IMR-90 (cell line): ENCODE measurements around the gene PTPRG. TPM values are rescaled to one million over a fixed set of nuclear protein-coding genes. Genes with fewer than 3 reads are reported as not detected.

Source experiments
- ATAC-seq: fragments of 200-7000 bp; cut with Tn5 transposase; 2 replicates; pipeline ENCODE4 v1.9.1; 2020; ENCODE audit warnings: low read depth, mild to moderate bottlenecking, moderate library complexity
- BruUV-seq: library from RNA; stranded (reverse); fragments of 400-500 nt; replicated peaks from 2 replicates; lab custom pipeline; 2021; lab: Mats Ljungman, UMichigan
- CTCF ChIA-PET: fragments of 300-600 bp; formaldehyde crosslinking; extraction: SDS; loops from one replicate; lab custom pipeline; 2021; ENCODE audit warnings: antibody characterized with exemption; lab: Yijun Ruan, JAX
- POLR2A ChIA-PET: fragments of 300-600 bp; sonication (Branson Sonifier 250); formaldehyde crosslinking; loops from one replicate; lab custom pipeline; 2022; ENCODE audit warnings: antibody characterized with exemption; ENCODE audit not compliant: unreplicated experiment; lab: Charles Lee
- DNase-seq: peaks from one replicate; pipeline ENCODE4 v3.0.0; 2013
- H2AFZ ChIP-seq: replicated peaks from 2 replicates; pipeline ENCODE3; 2013; ENCODE audit warnings: low read length, mild to moderate bottlenecking; ENCODE audit not compliant: poor library complexity
- H2AK5ac ChIP-seq: 2 replicates; pipeline ENCODE4 v1.6.1; 2013; ENCODE audit warnings: low read depth, low read length, inconsistent platforms
- H2AK9ac ChIP-seq: replicated peaks from 2 replicates; pipeline ENCODE3; 2013; ENCODE audit warnings: mild to moderate bottlenecking, low read depth, low read length, moderate library complexity; ENCODE audit not compliant: poor library complexity
- H2BK120ac ChIP-seq: 2 replicates; pipeline ENCODE4 v1.6.1; 2013; ENCODE audit warnings: low read depth, low read length, inconsistent platforms
- H2BK15ac ChIP-seq: 3 replicates; pipeline ENCODE4 v1.6.1; 2013; ENCODE audit warnings: low read depth, low read length, inconsistent platforms
- H2BK20ac ChIP-seq: 2 replicates; pipeline ENCODE4 v1.6.1; 2013; ENCODE audit warnings: low read depth, mild to moderate bottlenecking, inconsistent platforms, low read length, moderate library complexity
- H2BK5ac ChIP-seq: 2 replicates; pipeline ENCODE4 v1.6.1; 2013; ENCODE audit warnings: mild to moderate bottlenecking, low read depth, low read length, inconsistent platforms; ENCODE audit not compliant: poor library complexity, severe bottlenecking
- H3K14ac ChIP-seq: replicated peaks from 2 replicates; pipeline ENCODE4 v1.6.1; 2013; ENCODE audit warnings: low read depth, low read length, inconsistent platforms
- H3K18ac ChIP-seq: 2 replicates; pipeline ENCODE4 v1.6.1; 2013; ENCODE audit warnings: low read depth, low read length, control low read depth
- H3K23ac ChIP-seq: 2 replicates; pipeline ENCODE4 v1.6.1; 2013; ENCODE audit warnings: low read depth, low read length, inconsistent platforms
- H3K27ac ChIP-seq: 2 replicates; pipeline ENCODE4 v1.5.1; 2013; ENCODE audit warnings: mild to moderate bottlenecking, control low read depth, low read length; ENCODE audit not compliant: insufficient read depth
- H3K27me3 ChIP-seq: 2 replicates; pipeline ENCODE4 v1.6.1; 2013; ENCODE audit warnings: low read length; ENCODE audit not compliant: control insufficient read depth, insufficient read depth
- H3K36me3 ChIP-seq: 2 replicates; pipeline ENCODE4 v1.6.1; 2013; ENCODE audit warnings: low read length, mixed read lengths; ENCODE audit not compliant: control insufficient read depth, insufficient read depth
- H3K4ac ChIP-seq: 2 replicates; pipeline ENCODE4 v1.6.1; 2013; ENCODE audit warnings: low read depth, low read length, inconsistent platforms
- H3K4me1 ChIP-seq: 2 replicates; pipeline ENCODE4 v1.6.1; 2013; ENCODE audit warnings: low read length, mixed read lengths; ENCODE audit not compliant: control insufficient read depth, insufficient read depth
- H3K4me2 ChIP-seq: 2 replicates; pipeline ENCODE4 v1.6.1; 2013; ENCODE audit warnings: low read depth, mild to moderate bottlenecking, control low read depth, low read length, moderate library complexity
- H3K4me3 ChIP-seq: 2 replicates; pipeline ENCODE4 v1.5.1; 2013; ENCODE audit warnings: low read depth, mild to moderate bottlenecking, control low read depth, low read length, moderate library complexity; ENCODE audit not compliant: insufficient read depth
- H3K56ac ChIP-seq: 2 replicates; pipeline ENCODE4 v1.6.1; 2013; ENCODE audit warnings: low read length, inconsistent platforms; ENCODE audit not compliant: insufficient read depth; ENCODE audit errors: extremely low read depth
- H3K79me1 ChIP-seq, 2 experiments: 2 replicates each; pipeline ENCODE4 v1.6.1; 2013; ENCODE audit warnings: low read length in 2 of 2, inconsistent platforms in 1 of 2, low read depth in 1 of 2
- H3K9ac ChIP-seq: 2 replicates; pipeline ENCODE4 v1.6.1; 2013; ENCODE audit warnings: low read depth, low read length, control low read depth
- H3K9me1 ChIP-seq: 2 replicates; pipeline ENCODE4 v1.6.1; 2013; ENCODE audit warnings: low read length, inconsistent platforms; ENCODE audit not compliant: insufficient read depth
- H3K9me3 ChIP-seq: 2 replicates; pipeline ENCODE4 v1.6.1; 2013; ENCODE audit warnings: low read length; ENCODE audit not compliant: control insufficient read depth, insufficient read depth
- H4K20me1 ChIP-seq: 2 replicates; pipeline ENCODE4 v1.6.1; 2013; ENCODE audit warnings: low read length, inconsistent platforms; ENCODE audit not compliant: insufficient read depth
- H4K5ac ChIP-seq: 2 replicates; pipeline ENCODE4 v1.6.1; 2013; ENCODE audit warnings: mild to moderate bottlenecking, low read depth, low read length, control low read depth
- H4K8ac ChIP-seq, 2 experiments: 2 replicates each; pipeline ENCODE4 v1.6.1; 2013; ENCODE audit warnings: low read depth in 2 of 2, low read length in 2 of 2, control low read depth in 1 of 2, inconsistent platforms in 1 of 2
- H4K91ac ChIP-seq: 2 replicates; pipeline ENCODE4 v1.6.1; 2013; ENCODE audit warnings: low read depth, low read length, inconsistent platforms; ENCODE audit not compliant: insufficient read depth
- BHLHE40 ChIP-seq: fragments of 150-350 bp; IDR thresholded peaks from 2 replicates; pipeline ENCODE4 v1.6.1; 2016; ENCODE audit warnings: mild to moderate bottlenecking, low read depth, low read length
- CEBPB ChIP-seq: IDR thresholded peaks from 2 replicates; pipeline ENCODE4 v1.6.1; 2012; ENCODE audit warnings: low read depth, low read length, improper control_type of control experiment
- CHD1 ChIP-seq: IDR thresholded peaks from 2 replicates; pipeline ENCODE4 v1.6.1; 2012; ENCODE audit warnings: low read depth, low read length, improper control_type of control experiment
- CTCF ChIP-seq: conservative IDR thresholded peaks from 2 replicates; pipeline ENCODE4 v1.5.1; 2012; ENCODE audit warnings: mild to moderate bottlenecking, low read depth, low read length, improper control_type of control experiment
- MAFK ChIP-seq: IDR thresholded peaks from 2 replicates; pipeline ENCODE4 v1.6.1; 2012; ENCODE audit warnings: low read depth, low read length, improper control_type of control experiment
- MAZ ChIP-seq: IDR thresholded peaks from 2 replicates; pipeline ENCODE4 v1.6.1; 2012; ENCODE audit warnings: low read depth, mild to moderate bottlenecking, low read length, improper control_type of control experiment, moderate library complexity, borderline replicate concordance
- MXI1 ChIP-seq: IDR thresholded peaks from 2 replicates; pipeline ENCODE4 v1.6.1; 2012; ENCODE audit warnings: low read depth, mild to moderate bottlenecking, low read length, moderate library complexity, borderline replicate concordance
- NFE2L2 ChIP-seq: fragments of 150-350 bp; IDR thresholded peaks from 2 replicates; pipeline ENCODE4 v1.6.1; 2016; ENCODE audit warnings: low read depth, mild to moderate bottlenecking, low read length
- POLR2A ChIP-seq: IDR thresholded peaks from 2 replicates; pipeline ENCODE4 v1.6.1; 2012; ENCODE audit warnings: mild to moderate bottlenecking, low read depth, low read length
- RAD21 ChIP-seq: IDR thresholded peaks from 2 replicates; pipeline ENCODE4 v1.6.1; 2012; ENCODE audit warnings: low read length, improper control_type of control experiment
- RCOR1 ChIP-seq: IDR thresholded peaks from 2 replicates; pipeline ENCODE4 v1.6.1; 2012; ENCODE audit warnings: mild to moderate bottlenecking, low read length, improper control_type of control experiment; ENCODE audit not compliant: insufficient replicate concordance
- RFX5 ChIP-seq: IDR thresholded peaks from 2 replicates; pipeline ENCODE4 v1.8.0; 2012; ENCODE audit warnings: low read depth, mild to moderate bottlenecking, low read length, moderate library complexity
- USF2 ChIP-seq: fragments of 150-350 bp; IDR thresholded peaks from 2 replicates; pipeline ENCODE4 v1.6.1; 2017; ENCODE audit warnings: mild to moderate bottlenecking, antibody characterized with exemption, low read length, low read depth
- WGBS, 2 experiments: methylation state at CpG; one replicate each; pipeline versions ENCODE4 v1.1.5 to v1.1.7; 2013; ENCODE audit warnings: missing lambda C conversion rate in 2 of 2; ENCODE audit not compliant: insufficient read length in 1 of 2; ENCODE audit errors: extremely low coverage in 2 of 2; 5-methylcytosine and 5-hydroxymethylcytosine counted together
- dilution Hi-C: fragments of 300-500 bp; cut with HindIII; formaldehyde crosslinking; loops from one replicate; pipeline ENCODE4 v1.14.3; 2018; ENCODE audit warnings: low sequenced_read_pairs; ENCODE audit not compliant: unreplicated experiment
- in situ Hi-C: fragments of 300-500 bp; cut with MboI; formaldehyde crosslinking; loops from 3 replicates; pipeline ENCODE4 v1.14.3; 2019; ENCODE audit warnings: low sequenced_read_pairs, inconsistent platforms, mixed read lengths
- intact Hi-C: fragments of 100-400 bp; cut with micrococcal nuclease; formaldehyde crosslinking; loops from 2 replicates; pipeline ENCODE4 v1.10.0; 2022
- polyA plus RNA-seq, 3 experiments: library from polyadenylated mRNA; depleted of rRNA; stranded (reverse); fragments of >200 nt; gene quantifications; 2 replicates each; pipeline ENCODE4 v1.2.3, GENCODE V29; 2012; ENCODE audit warnings: low replicate concordance in 1 of 3
- total RNA-seq: library from RNA; depleted of rRNA; stranded (reverse); fragments of >200 nt; gene quantifications from 2 replicates; pipeline ENCODE4 v1.2.3, GENCODE V29; 2012
- TF ChIP-seq, protein P1 (sequence below): fragments of 150-350 bp; IDR thresholded peaks from 2 replicates; pipeline ENCODE4 v1.6.1; 2016; ENCODE audit warnings: low read depth, mild to moderate bottlenecking, low read length, moderate library complexity, borderline replicate concordance

The PTPRG gene
- total and polyA plus RNA-seq, 2 of the 4 experiments (the other 2 are of a cell fraction): 7.7 to 31.0 TPM

DNA sequence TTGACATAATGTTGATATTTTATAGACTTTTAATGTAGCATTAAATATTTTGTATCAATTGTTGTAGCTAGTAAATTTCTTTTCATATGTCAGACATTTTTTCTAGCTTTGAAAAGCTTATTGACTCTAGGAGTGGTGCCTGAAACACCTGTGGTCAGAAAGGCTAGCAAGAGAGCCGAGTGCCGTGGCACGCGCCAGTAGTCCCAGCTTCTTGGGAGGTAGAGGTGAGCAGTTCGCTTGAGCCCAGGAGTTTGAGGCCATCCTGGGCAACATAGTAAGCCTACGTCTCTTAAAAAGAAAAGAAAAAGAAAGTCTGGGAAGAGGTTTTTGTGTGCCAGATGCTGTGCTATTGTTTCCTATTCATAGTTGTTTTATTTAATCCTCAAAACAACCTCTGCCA, 613.8 kb downstream of the PTPRG start:
- Histone ChIP-seq H2AK9ac (no peak overlapping the region), H3K9me1 (no peaks in the 10 kb centered on the region), H3K23ac (no peak overlapping the region), H2AFZ (no peak overlapping the region), H2BK20ac (no peak overlapping the region), H3K9me3 (no peaks in the 10 kb centered on the region), H4K91ac (no peak overlapping the region), H3K36me3 (no peaks in the 10 kb centered on the region), H3K4me3 (no peak overlapping the region), H3K79me1 (no peaks in the 10 kb centered on the region; a peak in 1 of 4 replicates), H3K4me2 (no peak overlapping the region), H2BK5ac (no peak overlapping the region), H3K56ac (no peak overlapping the region), H4K8ac (no peak overlapping the region), H3K4ac (no peak overlapping the region), H3K4me1 (no peaks in the 10 kb centered on the region), H2BK15ac (no peak overlapping the region), H3K27ac (no peak overlapping the region), H2BK120ac (no peak overlapping the region), H4K20me1 (no peaks in the 10 kb centered on the region), H3K18ac (no peak overlapping the region), H3K14ac (no peak overlapping the region), H3K9ac (no peak overlapping the region), H4K5ac (no peak overlapping the region), H2AK5ac (no peak overlapping the region), H3K27me3 (no peaks in the 10 kb centered on the region)
- in situ Hi-C loops (no loop called here), intact Hi-C loops (no loop called here), dilution Hi-C loops (no loop called here)
- ChIA-PET CTCF (interaction anchor here (1.0 kb wide), 1 partner anchor 13 kb away, joined by 4 read pairs; no protein-coding TSS in a partner anchor), POLR2A (no interaction called here)
- DNase-seq (no peak), ATAC-seq (no peak)
- BruUV-seq: no TSS peak
- TF ChIP-seq MAZ (no peak), CEBPB (no peak), MXI1 (no peak), NFE2L2 (no peak), RAD21 (no peak), BHLHE40 (no peak), POLR2A (no peak), RCOR1 (no peak), RFX5 (no peak), USF2 (no peak), MAFK (no peak), CTCF (no peak), CHD1 (no peak)
- TF ChIP-seq, protein P1, sequence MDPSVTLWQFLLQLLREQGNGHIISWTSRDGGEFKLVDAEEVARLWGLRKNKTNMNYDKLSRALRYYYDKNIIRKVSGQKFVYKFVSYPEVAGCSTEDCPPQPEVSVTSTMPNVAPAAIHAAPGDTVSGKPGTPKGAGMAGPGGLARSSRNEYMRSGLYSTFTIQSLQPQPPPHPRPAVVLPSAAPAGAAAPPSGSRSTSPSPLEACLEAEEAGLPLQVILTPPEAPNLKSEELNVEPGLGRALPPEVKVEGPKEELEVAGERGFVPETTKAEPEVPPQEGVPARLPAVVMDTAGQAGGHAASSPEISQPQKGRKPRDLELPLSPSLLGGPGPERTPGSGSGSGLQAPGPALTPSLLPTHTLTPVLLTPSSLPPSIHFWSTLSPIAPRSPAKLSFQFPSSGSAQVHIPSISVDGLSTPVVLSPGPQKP: no peak
- 97% methylated on average over 5 of the region's 6 CpGs; no CpG with 5 or more reads in 1 of the 2 experiments for WGBS, 2 experiments
